Uterus (tissue), 2 donors: Measurements from ENCODE around the gene CACHD1.

ENCODE experiments used
- CTCF ChIP-seq, 4 experiments: fragments of 200-600 bp in 2 of 4; fragments of 450-650 bp in 2 of 4; sonication (generic) in 2 of 4; IDR thresholded peaks; one replicate each; pipeline ENCODE4 v1.5.1; 2016 to 2019; ENCODE audit warnings: antibody characterized with exemption in 4 of 4, mild to moderate bottlenecking in 2 of 4, moderate library complexity in 1 of 4
- POLR2A ChIP-seq, 2 donors: fragments of 450-650 bp; IDR thresholded peaks; one replicate each; pipeline ENCODE4 v1.6.1; 2016; ENCODE audit warnings: antibody characterized with exemption in 2 of 2, mild to moderate bottlenecking in 1 of 2, moderate library complexity in 1 of 2

- TF ChIP-seq CTCF (IDR thresholded peaks at IDR 0.05) (no peak), POLR2A (IDR thresholded peaks at IDR 0.05) (no peak)
These were observed 75.4 kb downstream of the CACHD1 start for GRCh38 chr1:64545118-64545843.
